GM18858 (cell line): ENCODE results near the gene PRRT2.
A peak's percentile ranks its signal among the peaks of the same experiment; 100 is the strongest.

ENCODE experiments used
- ATAC-seq: cut with Tn5 transposase; IDR thresholded peaks from one replicate; pipeline ENCODE4 v1.9.1; 2021; ENCODE audit not compliant: unreplicated experiment

The PRRT2 gene

GRCh38 chr16:29858974-29859373, 47.0 kb downstream of the PRRT2 start:
- no peak for ATAC-seq

DNA sequence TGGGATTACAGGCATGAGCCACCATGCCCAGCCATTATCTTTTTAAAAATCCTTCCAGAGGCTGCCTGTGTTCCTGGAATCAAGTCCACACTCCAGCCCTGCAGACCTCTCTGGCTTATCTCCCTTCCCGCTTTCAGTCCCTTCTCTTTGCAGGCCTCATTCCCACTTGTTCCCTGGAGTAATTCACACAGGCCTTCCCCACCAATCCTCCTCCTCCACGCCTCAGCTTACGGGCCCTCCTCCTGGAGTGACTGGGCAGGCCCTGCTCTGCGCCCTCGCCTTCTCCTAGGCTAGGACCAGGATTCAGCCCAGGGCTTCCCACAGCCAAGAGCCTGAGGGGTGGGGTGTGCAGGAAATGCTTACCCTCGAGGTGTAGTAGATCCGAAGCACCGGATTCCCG, 48.2 kb downstream of the PRRT2 start:
- ATAC-seq = no peak

- ATAC-seq = no peak
These were observed 50.4 kb downstream of the PRRT2 start for GRCh38 chr16:29862383-29862883.

DNA sequence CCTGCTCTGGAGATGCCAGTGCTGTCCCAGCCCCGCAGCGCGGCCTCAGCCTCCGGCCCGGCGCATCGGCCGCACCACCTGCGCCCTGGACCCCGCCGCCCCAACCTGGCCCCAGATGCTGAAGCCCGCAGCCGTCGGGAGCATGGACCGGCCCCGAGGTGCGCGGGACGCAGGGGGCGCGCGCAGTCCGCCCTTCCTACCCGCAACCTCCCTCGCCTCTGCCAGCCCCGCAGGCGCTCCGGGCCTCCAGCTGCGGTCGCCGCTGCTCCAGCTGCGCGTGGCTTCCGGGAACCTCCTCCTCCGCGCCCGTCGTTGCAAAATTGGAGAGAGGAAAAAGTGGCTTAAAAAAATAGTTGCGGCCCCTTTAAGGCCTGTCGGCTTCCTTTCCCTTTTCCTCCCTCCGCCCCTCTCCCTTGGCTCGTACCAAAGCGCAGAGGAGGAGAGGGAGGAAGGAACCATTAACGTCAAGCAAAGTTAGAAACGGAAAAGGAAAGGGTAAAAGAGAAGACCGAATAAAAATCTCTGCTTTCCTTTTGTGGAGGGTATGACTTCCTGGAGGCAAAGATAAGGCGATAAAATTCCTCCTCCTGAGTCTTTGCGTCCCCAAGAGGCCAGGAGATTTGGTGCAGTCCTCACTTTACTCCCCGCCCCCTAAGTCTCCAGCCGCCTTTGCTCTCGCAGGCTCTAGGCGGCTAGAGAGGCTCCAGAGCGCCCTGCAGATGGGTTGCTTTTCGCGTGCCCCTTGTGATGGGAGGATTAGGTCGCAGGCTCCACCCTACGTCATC, 51.1 kb downstream of the PRRT2 start, which contains the start of gene CDIPT:
TSS of gene CDIPT (minus strand) at position 343 of the 785 bp plus-strand sequence. CDS start 369 bp downstream, outside the sequence.
- peak; percentile 82 for ATAC-seq

DNA sequence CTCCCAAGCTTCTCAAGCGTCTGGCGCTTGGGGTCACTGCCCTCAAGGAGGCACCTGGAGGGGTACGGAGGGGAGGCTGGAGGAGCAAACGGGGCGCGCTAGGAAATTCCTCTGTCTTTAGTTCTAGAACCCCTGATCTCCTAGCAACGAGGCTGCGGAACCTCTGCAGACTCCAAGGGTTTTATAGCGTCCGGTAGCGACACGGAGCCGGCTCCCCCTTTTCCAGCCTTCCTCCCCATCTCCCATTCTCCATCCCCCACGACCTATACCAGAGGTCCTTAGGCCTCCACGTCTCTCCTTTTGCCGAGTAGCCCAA, 51.6 kb downstream of the PRRT2 start:
- ATAC-seq = no peak

DNA sequence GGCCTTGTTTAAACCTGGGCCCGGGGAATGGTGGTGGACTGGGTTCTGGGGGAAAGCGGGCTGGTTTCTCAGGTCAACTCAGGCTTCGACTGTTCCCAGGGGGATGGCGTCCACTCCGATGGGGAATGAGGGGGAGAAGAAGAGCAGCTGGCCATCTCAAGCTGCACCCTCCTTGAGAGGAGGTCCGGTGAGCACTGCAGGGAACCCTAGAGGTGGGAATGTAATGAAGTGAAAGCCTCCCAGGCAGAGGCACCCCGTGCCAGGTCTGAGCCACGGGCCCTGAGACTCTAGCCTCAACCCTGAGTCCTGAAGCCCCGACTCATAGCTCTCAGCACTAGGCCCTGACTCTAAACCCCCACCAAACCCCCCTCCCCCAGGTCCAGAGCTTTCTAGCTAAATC, 52.2 kb downstream of the PRRT2 start:
- no peak for ATAC-seq
